ENCODE data around the gene SLC25A47. TPM values are rescaled to one million over a fixed set of nuclear protein-coding genes. Genes with fewer than 3 reads are reported as not detected.
A peak's percentile ranks its signal among the peaks of the same experiment; 100 is the strongest.

SLC25A47 gene
- total RNA-seq, 1 donor from 2014 or later = not detected

DNA sequence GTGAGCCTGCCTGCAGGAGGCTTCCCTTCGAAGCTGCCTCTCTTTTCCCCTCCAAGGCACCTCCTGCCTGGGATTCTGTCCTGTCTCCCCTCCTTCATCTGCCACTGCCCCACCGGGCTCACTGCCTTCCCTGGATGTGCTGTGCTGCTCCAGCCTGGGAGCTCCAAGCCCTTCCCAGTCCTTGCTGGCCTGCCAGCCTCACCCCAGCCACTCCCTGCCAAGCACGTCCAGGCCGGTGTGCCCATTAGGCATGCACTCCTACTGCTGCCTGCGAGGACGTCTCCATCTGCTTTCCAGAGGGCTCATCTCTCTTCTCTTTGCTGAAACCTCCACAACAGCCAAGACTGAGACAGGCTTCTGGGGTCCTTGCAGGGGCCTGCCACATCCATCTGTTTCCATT is 8.4 kb upstream of the SLC25A47 start:
- Histone ChIP-seq H3K27me3 (no peaks in the 10 kb centered on the region), H3K36me3 (no peaks in the 10 kb centered on the region), H3K4me1 (peaks cover 3% of the 10 kb centered on the region), H3K9me3 (no peaks in the 10 kb centered on the region), H3K27ac (no peak overlapping the region), H3K4me3 (no peak overlapping the region)
- ATAC-seq (peak; percentile 5), DNase-seq (no peak)
- TF ChIP-seq, protein P1, sequence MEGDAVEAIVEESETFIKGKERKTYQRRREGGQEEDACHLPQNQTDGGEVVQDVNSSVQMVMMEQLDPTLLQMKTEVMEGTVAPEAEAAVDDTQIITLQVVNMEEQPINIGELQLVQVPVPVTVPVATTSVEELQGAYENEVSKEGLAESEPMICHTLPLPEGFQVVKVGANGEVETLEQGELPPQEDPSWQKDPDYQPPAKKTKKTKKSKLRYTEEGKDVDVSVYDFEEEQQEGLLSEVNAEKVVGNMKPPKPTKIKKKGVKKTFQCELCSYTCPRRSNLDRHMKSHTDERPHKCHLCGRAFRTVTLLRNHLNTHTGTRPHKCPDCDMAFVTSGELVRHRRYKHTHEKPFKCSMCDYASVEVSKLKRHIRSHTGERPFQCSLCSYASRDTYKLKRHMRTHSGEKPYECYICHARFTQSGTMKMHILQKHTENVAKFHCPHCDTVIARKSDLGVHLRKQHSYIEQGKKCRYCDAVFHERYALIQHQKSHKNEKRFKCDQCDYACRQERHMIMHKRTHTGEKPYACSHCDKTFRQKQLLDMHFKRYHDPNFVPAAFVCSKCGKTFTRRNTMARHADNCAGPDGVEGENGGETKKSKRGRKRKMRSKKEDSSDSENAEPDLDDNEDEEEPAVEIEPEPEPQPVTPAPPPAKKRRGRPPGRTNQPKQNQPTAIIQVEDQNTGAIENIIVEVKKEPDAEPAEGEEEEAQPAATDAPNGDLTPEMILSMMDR (IDR thresholded peaks at IDR 0.05) = no peak
- intact Hi-C loops (cut with DNase I) = no loop called here

DNA sequence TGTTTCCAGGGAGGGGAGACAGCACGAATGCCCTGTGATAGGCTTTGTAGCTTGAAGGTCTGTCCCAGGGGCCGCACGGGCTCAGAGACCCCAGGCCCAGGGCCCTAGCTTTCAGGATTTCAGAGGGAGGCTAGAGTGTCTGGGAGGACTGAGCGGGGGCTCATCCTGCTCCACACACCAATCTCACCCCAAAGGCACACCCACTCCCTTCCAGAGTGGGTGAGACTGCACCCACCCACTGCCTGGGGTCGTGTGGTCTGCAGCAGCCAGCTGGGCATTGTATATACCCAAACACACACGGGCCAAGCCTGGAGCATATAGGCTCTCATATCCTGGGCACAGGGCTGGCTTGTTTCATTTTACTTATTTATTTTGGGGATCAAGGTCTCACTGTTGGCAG is 5.8 kb upstream of the SLC25A47 start:
- H3K4me3 ChIP-seq = no peak overlapping the region
- H3K4me1 ChIP-seq = peaks cover 3% of the 10 kb centered on the region
- no peaks in the 10 kb centered on the region for H3K36me3 ChIP-seq
- intact Hi-C loops (cut with DNase I) = no loop called here
- DNase-seq = no peak
- H3K27me3 ChIP-seq = no peaks in the 10 kb centered on the region
- peak overlapping the region; percentile 63 for H3K27ac ChIP-seq
- TF ChIP-seq, protein P1 (IDR thresholded peaks at IDR 0.05) = no peak
- H3K9me3 ChIP-seq = no peaks in the 10 kb centered on the region
- ATAC-seq = no peak

DNA sequence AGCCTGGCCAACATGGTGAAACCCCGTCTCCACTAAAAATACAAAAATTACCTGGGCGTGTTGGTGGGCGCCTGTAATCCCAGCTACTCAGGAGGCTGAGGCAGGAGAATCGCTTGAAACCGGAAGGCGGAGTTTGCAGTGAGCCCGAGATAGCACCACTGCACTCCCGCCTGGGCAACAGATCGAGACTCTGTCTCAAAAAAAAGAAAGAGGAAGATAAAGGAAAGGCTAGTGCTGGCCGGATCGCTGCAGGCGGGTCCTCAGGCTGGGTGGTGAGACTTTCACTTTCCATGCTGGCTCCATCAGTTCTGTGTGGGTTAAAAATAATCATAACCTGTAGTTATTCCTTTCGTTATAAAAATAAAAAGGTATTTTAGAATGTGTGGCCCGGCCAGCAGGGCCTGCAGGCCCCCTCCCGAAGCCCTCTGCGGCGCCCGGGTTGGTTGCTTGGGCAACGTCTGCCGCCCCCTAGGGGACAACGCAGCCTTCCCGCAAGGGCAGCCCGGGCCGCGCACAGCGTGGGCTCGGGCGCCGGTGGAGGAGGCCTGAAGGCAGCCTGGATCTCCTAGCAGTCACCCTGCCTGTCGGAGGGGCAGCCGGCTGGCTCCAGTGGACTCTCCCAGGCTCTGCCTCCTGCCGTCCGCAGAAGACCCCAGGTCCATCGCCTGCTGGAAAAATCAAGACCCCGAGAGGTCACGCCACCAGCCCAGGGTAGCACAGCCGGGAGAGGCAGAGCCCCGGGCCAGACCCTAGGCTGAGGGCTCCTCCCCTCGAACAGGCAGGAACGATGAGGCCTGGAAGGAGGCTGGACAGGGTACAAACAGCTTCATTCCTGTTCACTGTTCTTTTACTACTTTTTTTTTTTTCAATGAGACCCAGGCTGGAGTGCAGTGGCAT is 5.0 kb upstream of the SLC25A47 start:
- H3K27ac ChIP-seq = peak overlapping the region; percentile 63
- H3K4me3 ChIP-seq = peak overlapping the region; percentile 46
- no peaks in the 10 kb centered on the region for H3K36me3 ChIP-seq
- peaks cover 3% of the 10 kb centered on the region for H3K4me1 ChIP-seq
- TF ChIP-seq, protein P1 (IDR thresholded peaks at IDR 0.05) = peak; percentile 91
- H3K27me3 ChIP-seq = no peaks in the 10 kb centered on the region
- H3K9me3 ChIP-seq = no peaks in the 10 kb centered on the region
- peak; percentile 90 for DNase-seq
- peak; percentile 93 for ATAC-seq
- intact Hi-C loops (cut with DNase I) = no loop called here

DNA sequence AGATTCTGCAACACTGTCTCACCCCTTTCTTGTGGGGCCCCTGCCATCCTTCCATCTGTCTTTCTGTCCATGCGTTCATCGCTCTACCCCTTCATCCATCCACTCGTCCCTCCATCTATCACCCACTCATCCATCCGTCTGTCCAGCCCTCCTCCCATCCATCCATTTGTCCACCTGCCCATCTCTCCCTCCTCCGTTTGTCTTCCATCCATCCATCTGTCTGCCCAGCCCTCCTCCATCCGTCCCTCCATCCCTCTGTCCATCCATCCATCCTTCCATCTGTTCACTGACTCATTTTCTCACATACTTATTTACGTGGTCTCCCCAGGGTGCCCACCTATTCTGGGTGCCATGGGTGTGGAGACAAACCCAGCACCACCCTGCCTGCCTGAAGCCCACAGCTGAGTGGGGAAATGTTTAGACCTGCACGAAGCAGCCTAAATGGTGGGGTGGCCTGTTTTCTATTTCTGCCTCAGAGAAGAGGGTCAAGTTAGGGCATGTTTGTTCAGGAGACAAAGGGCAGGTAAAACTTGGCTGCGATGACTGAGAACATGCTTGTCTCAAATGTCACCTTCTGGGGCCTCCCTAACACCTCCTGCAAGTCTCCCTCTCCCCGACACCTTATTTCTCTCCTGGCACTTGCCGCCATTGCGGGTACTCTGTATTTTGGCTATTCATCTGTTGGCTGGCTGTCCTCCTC is 2.8 kb upstream of the SLC25A47 start:
- no peaks in the 10 kb centered on the region for H3K27me3 ChIP-seq
- H3K27ac ChIP-seq = no peak overlapping the region
- no peaks in the 10 kb centered on the region for H3K9me3 ChIP-seq
- TF ChIP-seq, protein P1 (IDR thresholded peaks at IDR 0.05) = no peak
- intact Hi-C loops (cut with DNase I) = no loop called here
- H3K4me3 ChIP-seq = no peak overlapping the region
- DNase-seq (no peak), ATAC-seq (no peak)
- peaks cover 3% of the 10 kb centered on the region for H3K4me1 ChIP-seq
- no peaks in the 10 kb centered on the region for H3K36me3 ChIP-seq

DNA sequence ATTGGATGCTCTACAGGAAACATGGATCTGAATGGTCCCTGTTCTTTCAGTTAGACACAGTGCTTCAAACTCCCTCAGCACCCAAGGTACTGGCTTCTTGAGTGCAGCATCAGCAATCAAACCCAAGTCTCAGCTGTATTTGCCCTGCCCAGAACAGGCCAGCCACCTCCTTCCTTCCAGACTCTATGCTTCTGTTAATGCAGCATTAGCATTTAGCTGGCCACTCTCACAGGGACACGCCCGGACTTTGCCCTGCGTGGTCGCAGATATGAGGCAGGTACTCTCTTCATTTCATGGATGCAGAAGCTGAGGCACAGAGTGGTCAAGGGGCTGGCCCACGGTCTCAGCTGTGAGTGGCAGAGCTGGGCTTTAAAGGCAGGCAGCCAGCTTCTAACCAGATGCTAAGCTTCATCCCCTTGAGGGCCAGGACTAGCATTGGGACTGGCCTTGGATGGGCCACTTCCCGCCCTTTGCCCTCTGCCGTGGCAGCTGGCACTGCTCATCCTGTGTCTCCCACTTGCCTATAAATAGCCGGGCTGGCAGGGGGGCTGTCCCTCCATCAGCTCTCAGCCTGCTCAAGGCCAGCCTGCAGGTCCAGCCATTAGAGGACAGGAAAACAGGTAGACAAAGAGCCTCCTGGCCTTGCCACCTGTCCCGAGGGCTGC is 1.5 kb upstream of the SLC25A47 start:
- DNase-seq (no peak), ATAC-seq (no peak)
- intact Hi-C loops (cut with DNase I) = no loop called here
- Histone ChIP-seq H3K27ac (no peak overlapping the region), H3K36me3 (no peaks in the 10 kb centered on the region), H3K9me3 (no peaks in the 10 kb centered on the region), H3K4me3 (no peak overlapping the region), H3K27me3 (no peaks in the 10 kb centered on the region), H3K4me1 (peaks cover 3% of the 10 kb centered on the region)
- TF ChIP-seq, protein P1 (IDR thresholded peaks at IDR 0.05) = no peak
